Mucosa of gallbladder (tissue), 1 donor: Measurements from ENCODE around the gene ZNF284. TPM values are rescaled to one million over a fixed set of nuclear protein-coding genes. Genes with fewer than 3 reads are reported as not detected.
A peak's percentile ranks its signal among the peaks of the same experiment; 100 is the strongest.
"Not testable (repeated sequence)": the region's sequence is repeated elsewhere in the genome, so short reads cannot be mapped to it uniquely, and the experiment has no call there.

Experiments
- DNase-seq: peaks from one replicate; pipeline ENCODE4 v3.0.0-alpha.2; 2020; ENCODE audit warnings: low spot score
- total RNA-seq: library from RNA; stranded (reverse); gene quantifications from one replicate; pipeline ENCODE4 v1.2.1, GENCODE V29; 2021
- donor health status: DM: no; HTN: no; CAD: no.

Gene ZNF284
- total RNA-seq, 1 donor from 2014 or later, result 3.7 TPM

- peak; percentile 16 for DNase-seq
These were observed 40.0 kb downstream of the ZNF284 start for GRCh38 chr19:44111910-44112463.

GRCh38 chr19:44112802-44113137, 40.8 kb downstream of the ZNF284 start:
- no peak for DNase-seq

GRCh38 chr19:44113138-44113783, 41.3 kb downstream of the ZNF284 start, which contains the start of gene ZNF225:
Gene ZNF225, plus strand, starts transcription at chr19:44113399. Its CDS starts 2,429 bp downstream, at chr19:44115828.
- DNase-seq, result peak; percentile 99

GRCh38 chr19:44113784-44114390, 41.9 kb downstream of the ZNF284 start:
- DNase-seq, result no peak

GRCh38 chr19:44121162-44121561, 49.2 kb downstream of the ZNF284 start:
- not testable (repeated sequence) for DNase-seq

- DNase-seq, result no peak
These were observed 60.0 kb downstream of the ZNF284 start for GRCh38 chr19:44131955-44132354.

Other genes starting within 250 kb of the ZNF284 start
- gene ZNF283, start 244.8 kb upstream of the ZNF284 start, total RNA-seq, result 10.3 TPM
- gene ZNF404, start 188.2 kb upstream of the ZNF284 start, total RNA-seq, result 5.6 TPM
- 17.6 TPM for gene ZNF45, start 136.9 kb upstream of the ZNF284 start, total RNA-seq
- gene ZNF221, start 120.9 kb upstream of the ZNF284 start, total RNA-seq, result 7.5 TPM
- 7.6 TPM for gene ZNF155, start 88.0 kb upstream of the ZNF284 start, total RNA-seq
- 5.7 TPM for gene ZNF230, start 69.2 kb upstream of the ZNF284 start, total RNA-seq
- gene ZNF222, start 46.8 kb upstream of the ZNF284 start, total RNA-seq, result 4.1 TPM
- 8.1 TPM for gene ZNF223, start 20.1 kb upstream of the ZNF284 start, total RNA-seq
- gene ZNF224, start 22.2 kb downstream of the ZNF284 start, total RNA-seq, result 32.8 TPM
- gene ZNF225, start 41.2 kb downstream of the ZNF284 start, total RNA-seq, result 6.3 TPM
- 11.3 TPM for gene ZNF234, start 69.4 kb downstream of the ZNF284 start, total RNA-seq
- 28.7 TPM for gene ZNF226, start 92.9 kb downstream of the ZNF284 start, total RNA-seq
- 20.6 TPM for gene ZNF227, start 140.4 kb downstream of the ZNF284 start, total RNA-seq
- 3.1 TPM for gene ZNF233, start 187.7 kb downstream of the ZNF284 start, total RNA-seq
- 6.8 TPM for gene ZNF235, start 232.9 kb downstream of the ZNF284 start, total RNA-seq